Liver (tissue), 9 donors: ENCODE data around the gene WWC1. TPM values are rescaled to one million over a fixed set of nuclear protein-coding genes. Genes with fewer than 3 reads are reported as not detected.

Experiments used
- DNase-seq: peaks from one replicate; pipeline ENCODE4 v3.0.0-alpha.2; 2017; ENCODE audit warnings: low spot score
- H3K27ac ChIP-seq, 2 donors: one replicate each; pipeline ENCODE4 v1.7.0; 2013; ENCODE audit warnings: inconsistent platforms in 2 of 2, low read length in 2 of 2, control low read depth in 1 of 2, low read depth in 1 of 2, mild to moderate bottlenecking in 1 of 2
- H3K27me3 ChIP-seq, 4 donors: one replicate each; pipeline versions ENCODE4 v1.6.1 to v1.7.0; 2013; ENCODE audit warnings: low read length in 3 of 4, inconsistent platforms in 1 of 4, mild to moderate bottlenecking in 1 of 4, moderate library complexity in 1 of 4; ENCODE audit not compliant: control insufficient read depth in 4 of 4, insufficient read depth in 4 of 4
- H3K36me3 ChIP-seq, 4 donors: one replicate each; pipeline versions ENCODE4 v1.6.1 to v1.7.0; 2013; ENCODE audit warnings: low read length in 3 of 4, mild to moderate bottlenecking in 3 of 4, low read depth in 1 of 4, moderate library complexity in 1 of 4; ENCODE audit not compliant: control insufficient read depth in 4 of 4, insufficient read depth in 3 of 4
- H3K4me1 ChIP-seq, 4 donors: one replicate each; pipeline versions ENCODE4 v1.6.1 to v1.7.0; 2013; ENCODE audit warnings: low read length in 3 of 4, mild to moderate bottlenecking in 3 of 4, moderate library complexity in 1 of 4; ENCODE audit not compliant: control insufficient read depth in 4 of 4, insufficient read depth in 4 of 4
- H3K4me3 ChIP-seq, 3 donors: one replicate each; pipeline versions ENCODE4 v1.6.1 to v1.7.0; 2013; ENCODE audit warnings: low read length in 3 of 3, control low read depth in 1 of 3, low read depth in 1 of 3, mild to moderate bottlenecking in 1 of 3
- H3K9ac ChIP-seq, 2 donors: one replicate each; pipeline ENCODE4 v1.7.0; 2013; ENCODE audit warnings: low read length in 2 of 2, mild to moderate bottlenecking in 2 of 2, moderate library complexity in 2 of 2, control low read depth in 1 of 2, low read depth in 1 of 2
- H3K9me3 ChIP-seq, 4 donors: one replicate each; pipeline versions ENCODE4 v1.6.1 to v1.7.0; 2013; ENCODE audit warnings: low read length in 3 of 4; ENCODE audit not compliant: control insufficient read depth in 4 of 4
- ATF3 ChIP-seq: IDR thresholded peaks from 2 replicates; pipeline ENCODE4 v1.6.1; 2016; ENCODE audit warnings: antibody characterized with exemption
- EGR1 ChIP-seq, 2 donors: IDR thresholded peaks; 2 replicates each; pipeline ENCODE4 v1.6.1; 2016 to 2018; ENCODE audit warnings: antibody characterized with exemption in 2 of 2, low read depth in 2 of 2
- FOXA1 ChIP-seq: IDR thresholded peaks from 2 replicates; pipeline ENCODE4 v1.6.1; 2016; ENCODE audit warnings: antibody characterized with exemption
- FOXA2 ChIP-seq: IDR thresholded peaks from 2 replicates; pipeline ENCODE4 v1.6.1; 2016; ENCODE audit warnings: antibody characterized with exemption
- GABPA ChIP-seq, 2 donors: IDR thresholded peaks in 1 of 2; conservative IDR thresholded peaks in 1 of 2; 2 replicates each; pipeline ENCODE4 v1.6.1; 2016; ENCODE audit warnings: antibody characterized with exemption in 2 of 2, mild to moderate bottlenecking in 1 of 2, moderate library complexity in 1 of 2
- HNF4A ChIP-seq, 2 donors: conservative IDR thresholded peaks; 2 replicates each; pipeline ENCODE4 v1.6.1; 2016; ENCODE audit warnings: antibody characterized with exemption in 2 of 2, mild to moderate bottlenecking in 2 of 2
- HNF4G ChIP-seq: IDR thresholded peaks from 2 replicates; pipeline ENCODE4 v1.6.1; 2016; ENCODE audit warnings: antibody characterized with exemption
- JUND ChIP-seq, 2 donors: IDR thresholded peaks; 2 replicates each; pipeline ENCODE4 v1.6.1; 2016; ENCODE audit warnings: antibody characterized with exemption in 2 of 2
- NR2F2 ChIP-seq: IDR thresholded peaks from 2 replicates; pipeline ENCODE4 v1.6.1; 2016; ENCODE audit warnings: antibody characterized with exemption
- RAD21 ChIP-seq, 2 donors: IDR thresholded peaks; 2 replicates each; pipeline ENCODE4 v1.6.1; 2016; ENCODE audit warnings: antibody characterized with exemption in 2 of 2, mild to moderate bottlenecking in 2 of 2
- RXRA ChIP-seq, 2 donors: IDR thresholded peaks; 2 replicates each; pipeline ENCODE4 v1.6.1; 2017 to 2018; ENCODE audit warnings: antibody characterized with exemption in 2 of 2, mild to moderate bottlenecking in 1 of 2
- SP1 ChIP-seq: IDR thresholded peaks from 2 replicates; pipeline ENCODE4 v1.6.1; 2018; ENCODE audit warnings: antibody characterized with exemption, mild to moderate bottlenecking
- TAF1 ChIP-seq: conservative IDR thresholded peaks from 2 replicates; pipeline ENCODE4 v1.6.1; 2016; ENCODE audit warnings: antibody characterized with exemption, mild to moderate bottlenecking
- YY1 ChIP-seq: IDR thresholded peaks from 2 replicates; pipeline ENCODE4 v1.6.1; 2016; ENCODE audit warnings: antibody characterized with exemption, mild to moderate bottlenecking
- WGBS: extraction: QIAGEN DNeasy Blood & Tissue Kit; methylation state at CpG from one replicate; pipeline ENCODE4 v1.1.7; 2013; 5-methylcytosine and 5-hydroxymethylcytosine counted together
- polyA plus RNA-seq, 2 donors: library from polyadenylated mRNA; stranded (reverse) in 1 of 2; unstranded in 1 of 2; fragments of 200-250 nt in 1 of 2; fragments of >200 nt in 1 of 2; fragmentation: Nextera tagmentation in 1 of 2; extraction: Ambion mirVana in 1 of 2; gene quantifications; one replicate each; pipeline versions ENCODE4 v1.2.1 to v1.2.3, GENCODE V29; 2013 to 2015
- total RNA-seq, 2 donors: library from RNA; depleted of rRNA; stranded (reverse); fragments of >200 nt; gene quantifications; one replicate each; pipeline ENCODE4 v1.2.3, GENCODE V29; 2014
- TF ChIP-seq, protein P1 (sequence below): IDR thresholded peaks from 2 replicates; pipeline ENCODE4 v1.6.1; 2016; ENCODE audit warnings: antibody characterized with exemption
- TF ChIP-seq, protein P2 (sequence below): IDR thresholded peaks from 2 replicates; pipeline ENCODE4 v1.6.1; 2016; ENCODE audit warnings: antibody characterized with exemption, mild to moderate bottlenecking
- TF ChIP-seq, protein P3 (sequence below): IDR thresholded peaks from 2 replicates; pipeline ENCODE4 v1.6.1; 2016; ENCODE audit warnings: antibody characterized with exemption
- TF ChIP-seq, protein P4 (sequence below): fragments of 150-350 bp; IDR thresholded peaks from 2 replicates; pipeline ENCODE4 v1.5.1; 2017; ENCODE audit warnings: improper control_type of control experiment, low read depth, low read length; ENCODE audit not compliant: missing input control
- donor health status: healthy.
- donor health status: healthy.
- donor health status: healthy.
- donor health status: healthy.
- donor health status: healthy.

The WWC1 gene
- total and polyA plus RNA-seq, 4 donors, result 5.9 to 25.1 (median 14.8) TPM

- H3K9me3 ChIP-seq, result no peaks in the 10 kb centered on the region
- TF ChIP-seq TAF1, result no peak
- no peak for TF ChIP-seq YY1
- no peak for TF ChIP-seq NR2F2
- TF ChIP-seq, protein P1, sequence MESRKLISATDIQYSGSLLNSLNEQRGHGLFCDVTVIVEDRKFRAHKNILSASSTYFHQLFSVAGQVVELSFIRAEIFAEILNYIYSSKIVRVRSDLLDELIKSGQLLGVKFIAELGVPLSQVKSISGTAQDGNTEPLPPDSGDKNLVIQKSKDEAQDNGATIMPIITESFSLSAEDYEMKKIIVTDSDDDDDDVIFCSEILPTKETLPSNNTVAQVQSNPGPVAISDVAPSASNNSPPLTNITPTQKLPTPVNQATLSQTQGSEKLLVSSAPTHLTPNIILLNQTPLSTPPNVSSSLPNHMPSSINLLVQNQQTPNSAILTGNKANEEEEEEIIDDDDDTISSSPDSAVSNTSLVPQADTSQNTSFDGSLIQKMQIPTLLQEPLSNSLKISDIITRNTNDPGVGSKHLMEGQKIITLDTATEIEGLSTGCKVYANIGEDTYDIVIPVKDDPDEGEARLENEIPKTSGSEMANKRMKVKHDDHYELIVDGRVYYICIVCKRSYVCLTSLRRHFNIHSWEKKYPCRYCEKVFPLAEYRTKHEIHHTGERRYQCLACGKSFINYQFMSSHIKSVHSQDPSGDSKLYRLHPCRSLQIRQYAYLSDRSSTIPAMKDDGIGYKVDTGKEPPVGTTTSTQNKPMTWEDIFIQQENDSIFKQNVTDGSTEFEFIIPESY, result no peak
- TF ChIP-seq GABPA (IDR thresholded peaks at IDR 0.05 in 1 of 2, conservative IDR thresholded peaks at IDR 0.05 in 1 of 2), result no peak
- no peak for TF ChIP-seq HNF4G
- no peak for TF ChIP-seq RAD21 (IDR thresholded peaks at IDR 0.05)
- no peak for TF ChIP-seq JUND (IDR thresholded peaks at IDR 0.05)
- TF ChIP-seq FOXA1, result no peak
- no peak for TF ChIP-seq RXRA (IDR thresholded peaks at IDR 0.05)
- TF ChIP-seq, protein P2, sequence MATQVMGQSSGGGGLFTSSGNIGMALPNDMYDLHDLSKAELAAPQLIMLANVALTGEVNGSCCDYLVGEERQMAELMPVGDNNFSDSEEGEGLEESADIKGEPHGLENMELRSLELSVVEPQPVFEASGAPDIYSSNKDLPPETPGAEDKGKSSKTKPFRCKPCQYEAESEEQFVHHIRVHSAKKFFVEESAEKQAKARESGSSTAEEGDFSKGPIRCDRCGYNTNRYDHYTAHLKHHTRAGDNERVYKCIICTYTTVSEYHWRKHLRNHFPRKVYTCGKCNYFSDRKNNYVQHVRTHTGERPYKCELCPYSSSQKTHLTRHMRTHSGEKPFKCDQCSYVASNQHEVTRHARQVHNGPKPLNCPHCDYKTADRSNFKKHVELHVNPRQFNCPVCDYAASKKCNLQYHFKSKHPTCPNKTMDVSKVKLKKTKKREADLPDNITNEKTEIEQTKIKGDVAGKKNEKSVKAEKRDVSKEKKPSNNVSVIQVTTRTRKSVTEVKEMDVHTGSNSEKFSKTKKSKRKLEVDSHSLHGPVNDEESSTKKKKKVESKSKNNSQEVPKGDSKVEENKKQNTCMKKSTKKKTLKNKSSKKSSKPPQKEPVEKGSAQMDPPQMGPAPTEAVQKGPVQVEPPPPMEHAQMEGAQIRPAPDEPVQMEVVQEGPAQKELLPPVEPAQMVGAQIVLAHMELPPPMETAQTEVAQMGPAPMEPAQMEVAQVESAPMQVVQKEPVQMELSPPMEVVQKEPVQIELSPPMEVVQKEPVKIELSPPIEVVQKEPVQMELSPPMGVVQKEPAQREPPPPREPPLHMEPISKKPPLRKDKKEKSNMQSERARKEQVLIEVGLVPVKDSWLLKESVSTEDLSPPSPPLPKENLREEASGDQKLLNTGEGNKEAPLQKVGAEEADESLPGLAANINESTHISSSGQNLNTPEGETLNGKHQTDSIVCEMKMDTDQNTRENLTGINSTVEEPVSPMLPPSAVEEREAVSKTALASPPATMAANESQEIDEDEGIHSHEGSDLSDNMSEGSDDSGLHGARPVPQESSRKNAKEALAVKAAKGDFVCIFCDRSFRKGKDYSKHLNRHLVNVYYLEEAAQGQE, result no peak
- TF ChIP-seq EGR1 (IDR thresholded peaks at IDR 0.05; ENCODE audit: low read depth in 2 of 2), result no peak
- TF ChIP-seq, protein P3, sequence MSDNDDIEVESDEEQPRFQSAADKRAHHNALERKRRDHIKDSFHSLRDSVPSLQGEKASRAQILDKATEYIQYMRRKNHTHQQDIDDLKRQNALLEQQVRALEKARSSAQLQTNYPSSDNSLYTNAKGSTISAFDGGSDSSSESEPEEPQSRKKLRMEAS, result no peak
- TF ChIP-seq HNF4A (conservative IDR thresholded peaks at IDR 0.05), result no peak
- no peak for TF ChIP-seq FOXA2
- 96% methylated on average over 3 of the region's 3 CpGs for WGBS
- no peak overlapping the region for H3K27ac ChIP-seq
- H3K4me3 ChIP-seq, result no peak overlapping the region
- no peak for DNase-seq
- H3K36me3 ChIP-seq, result peaks cover 12 to 48% (median 40%) of the 10 kb centered on the region in 4 donors
- no peaks in the 10 kb centered on the region for H3K27me3 ChIP-seq
- no peak overlapping the region for H3K9ac ChIP-seq
- H3K4me1 ChIP-seq, result peaks cover 0 to 11% (median 9%) of the 10 kb centered on the region in 4 donors
These were observed 197.6 kb downstream of the WWC1 start for GRCh38 chr5:168489059-168489458.

- no peak for DNase-seq
- WGBS, result 93% methylated on average over 5 of the region's 5 CpGs
- H3K27me3 ChIP-seq, result no peaks in the 10 kb centered on the region
- no peaks in the 10 kb centered on the region for H3K9me3 ChIP-seq
- no peak overlapping the region for H3K9ac ChIP-seq
- peaks cover 21 to 85% (median 70%) of the 10 kb centered on the region in 4 donors for H3K36me3 ChIP-seq
- no peaks in the 10 kb centered on the region for H3K4me1 ChIP-seq
- H3K4me3 ChIP-seq, result no peak overlapping the region
- no peak overlapping the region for H3K27ac ChIP-seq
- TF ChIP-seq NR2F2, result no peak
- no peak for TF ChIP-seq SP1
- TF ChIP-seq, protein P1, result no peak
- TF ChIP-seq FOXA1, result no peak
- TF ChIP-seq, protein P4, sequence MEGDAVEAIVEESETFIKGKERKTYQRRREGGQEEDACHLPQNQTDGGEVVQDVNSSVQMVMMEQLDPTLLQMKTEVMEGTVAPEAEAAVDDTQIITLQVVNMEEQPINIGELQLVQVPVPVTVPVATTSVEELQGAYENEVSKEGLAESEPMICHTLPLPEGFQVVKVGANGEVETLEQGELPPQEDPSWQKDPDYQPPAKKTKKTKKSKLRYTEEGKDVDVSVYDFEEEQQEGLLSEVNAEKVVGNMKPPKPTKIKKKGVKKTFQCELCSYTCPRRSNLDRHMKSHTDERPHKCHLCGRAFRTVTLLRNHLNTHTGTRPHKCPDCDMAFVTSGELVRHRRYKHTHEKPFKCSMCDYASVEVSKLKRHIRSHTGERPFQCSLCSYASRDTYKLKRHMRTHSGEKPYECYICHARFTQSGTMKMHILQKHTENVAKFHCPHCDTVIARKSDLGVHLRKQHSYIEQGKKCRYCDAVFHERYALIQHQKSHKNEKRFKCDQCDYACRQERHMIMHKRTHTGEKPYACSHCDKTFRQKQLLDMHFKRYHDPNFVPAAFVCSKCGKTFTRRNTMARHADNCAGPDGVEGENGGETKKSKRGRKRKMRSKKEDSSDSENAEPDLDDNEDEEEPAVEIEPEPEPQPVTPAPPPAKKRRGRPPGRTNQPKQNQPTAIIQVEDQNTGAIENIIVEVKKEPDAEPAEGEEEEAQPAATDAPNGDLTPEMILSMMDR, result no peak
- no peak for TF ChIP-seq GABPA (IDR thresholded peaks at IDR 0.05 in 1 of 2, conservative IDR thresholded peaks at IDR 0.05 in 1 of 2)
- no peak for TF ChIP-seq RXRA (IDR thresholded peaks at IDR 0.05)
- no peak for TF ChIP-seq ATF3
- TF ChIP-seq YY1, result no peak
- TF ChIP-seq, protein P3, result no peak
- no peak for TF ChIP-seq TAF1
- no peak for TF ChIP-seq RAD21 (IDR thresholded peaks at IDR 0.05)
These were observed 202.7 kb downstream of the WWC1 start for GRCh38 chr5:168494057-168494555.
